Measurements from ENCODE around the gene TNFRSF25.
"Not testable (repeated sequence)": the region's sequence is repeated elsewhere in the genome, so short reads cannot be mapped to it uniquely, and the experiment has no call there.

TNFRSF25 gene

DNA sequence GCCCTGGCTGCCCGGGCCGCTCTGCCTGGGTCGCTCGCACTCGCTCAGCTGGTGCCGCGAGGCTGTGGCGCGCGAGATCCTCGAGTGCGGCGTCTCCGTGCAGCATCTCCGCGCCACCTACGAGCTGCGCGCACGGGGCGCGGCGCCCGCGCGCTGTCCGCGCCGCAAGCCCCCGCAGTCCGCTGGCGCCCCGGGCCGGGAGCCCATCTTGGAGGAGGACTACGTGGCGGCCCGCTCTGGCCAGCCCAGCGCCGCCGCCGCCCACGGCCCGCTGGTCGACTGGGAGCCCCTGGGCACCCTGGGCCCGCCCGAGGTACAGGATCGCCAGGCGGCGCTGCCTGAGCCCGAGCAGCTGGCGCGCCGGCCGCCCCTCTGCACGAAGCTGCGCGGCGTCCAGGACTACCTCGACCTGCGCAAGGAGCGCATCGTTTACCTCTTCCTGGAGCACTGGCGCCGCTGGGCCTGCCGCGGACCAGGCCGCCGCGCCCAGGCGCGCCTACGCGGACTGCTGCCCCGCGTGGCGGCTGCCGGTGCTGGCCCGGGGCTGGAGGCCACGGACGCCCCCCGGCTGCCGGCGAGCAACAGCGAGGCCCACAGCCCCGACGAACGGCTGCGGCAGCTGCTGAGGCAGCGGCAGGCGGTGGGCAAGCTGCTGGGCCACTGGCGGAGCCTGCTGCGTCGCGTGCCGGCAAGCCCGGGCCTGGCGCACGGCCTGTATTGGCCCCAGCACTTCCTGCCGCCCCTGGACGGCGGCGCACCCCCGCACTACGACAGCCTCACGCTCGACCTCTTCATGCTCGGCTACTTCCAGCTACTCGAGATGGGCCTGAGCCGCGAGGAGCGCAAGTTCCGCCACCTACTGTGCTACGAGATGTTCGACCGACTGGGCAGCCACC, 10.9 kb downstream of the TNFRSF25 start:
- DNase-seq (ENCODE audit: low read depth in 1 of 2, low spot score in 1 of 2) = peak in 1 of 2 donors; percentile 27

DNA sequence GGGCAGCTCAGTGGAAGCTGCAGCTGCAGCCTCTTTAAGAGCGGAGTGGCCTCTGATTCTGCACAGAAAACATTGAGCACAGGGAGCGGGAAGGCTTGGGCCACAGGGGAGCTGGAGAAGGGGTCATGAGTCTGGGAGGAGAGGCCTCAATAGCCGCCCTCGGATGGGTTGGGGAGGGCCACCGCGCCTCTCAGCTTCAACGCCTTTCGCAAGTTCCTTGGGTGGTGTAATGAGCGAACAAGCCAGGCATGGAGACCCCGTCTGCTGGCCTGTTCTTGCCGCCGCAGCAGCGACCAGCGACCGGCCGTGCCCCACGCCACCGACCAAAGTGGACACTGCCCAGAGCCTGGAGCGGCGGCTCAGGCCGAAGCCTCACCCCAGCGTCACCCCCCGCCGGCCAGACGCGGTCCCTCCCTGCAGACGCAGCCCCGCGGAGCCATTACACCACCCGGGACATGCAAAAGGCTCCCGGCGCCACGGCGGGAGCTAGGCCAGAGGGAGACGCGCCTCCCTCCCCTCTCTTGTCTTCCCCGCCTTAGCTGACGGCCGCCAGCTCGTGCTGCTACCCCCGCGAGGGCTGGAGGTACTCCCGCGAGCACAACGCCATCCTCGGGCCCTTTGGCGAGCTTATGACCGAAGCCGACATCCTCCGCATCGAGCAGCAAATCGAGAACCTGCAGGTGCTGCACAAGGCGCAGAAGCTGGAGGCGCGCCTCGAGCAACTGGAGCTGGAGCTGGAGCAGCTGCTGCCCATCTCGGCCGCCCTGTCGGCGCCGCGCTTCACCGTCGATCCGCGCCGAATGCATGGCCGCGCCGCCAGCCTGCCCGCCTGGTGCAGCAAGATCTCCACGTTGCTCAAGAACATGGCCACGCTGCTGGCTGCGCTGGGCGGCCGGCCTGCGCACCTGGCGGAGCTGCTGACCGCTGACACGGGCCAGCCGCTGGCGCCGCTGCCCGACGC, 11.8 kb downstream of the TNFRSF25 start:
- DNase-seq (ENCODE audit: low read depth in 1 of 2, low spot score in 1 of 2) = not testable (repeated sequence)

DNA sequence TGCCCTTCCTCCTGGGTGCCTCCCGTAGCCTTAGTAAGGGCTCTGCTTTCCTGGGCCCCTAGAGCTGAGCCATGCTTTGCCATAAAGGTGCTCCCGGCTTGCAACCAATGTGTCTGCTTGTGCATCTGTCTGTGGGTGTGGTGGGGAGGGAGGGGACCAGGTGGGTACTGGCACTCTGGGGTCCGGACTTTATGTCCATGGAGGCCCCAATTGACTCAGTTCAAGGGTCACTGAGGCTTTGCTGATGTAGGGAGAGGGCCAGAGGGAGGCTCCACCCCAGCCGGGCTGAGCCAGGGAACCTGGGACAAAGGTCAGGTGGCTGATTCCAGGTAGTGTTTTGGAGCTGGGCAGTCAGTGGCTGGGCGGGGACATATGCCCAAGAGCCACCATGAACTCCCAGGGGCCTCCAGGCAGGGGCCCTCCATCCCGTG, 15.0 kb downstream of the TNFRSF25 start:
- no peak for DNase-seq (ENCODE audit: low read depth in 1 of 2, low spot score in 1 of 2)

DNA sequence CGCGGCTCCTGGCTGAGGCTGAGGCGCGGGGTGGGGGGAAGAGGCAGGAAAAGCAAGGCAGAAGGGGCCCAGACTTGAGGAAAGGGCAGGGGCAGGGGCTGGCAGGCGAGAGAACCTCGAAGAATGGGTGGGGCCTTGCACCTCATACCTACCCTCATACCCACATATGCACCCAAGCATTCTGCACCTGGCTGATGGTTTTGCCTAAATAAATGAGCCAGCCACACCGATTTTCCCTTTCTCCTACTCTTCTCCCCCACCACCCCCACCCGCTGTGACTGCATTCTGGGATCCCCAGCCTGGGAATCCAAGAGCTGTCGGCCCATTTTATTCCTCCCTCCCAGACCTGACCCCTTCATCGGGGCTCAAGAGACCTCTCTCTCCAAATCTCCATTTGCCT, 15.5 kb downstream of the TNFRSF25 start:
- not testable (repeated sequence) for DNase-seq (ENCODE audit: low read depth in 1 of 2, low spot score in 1 of 2)

DNA sequence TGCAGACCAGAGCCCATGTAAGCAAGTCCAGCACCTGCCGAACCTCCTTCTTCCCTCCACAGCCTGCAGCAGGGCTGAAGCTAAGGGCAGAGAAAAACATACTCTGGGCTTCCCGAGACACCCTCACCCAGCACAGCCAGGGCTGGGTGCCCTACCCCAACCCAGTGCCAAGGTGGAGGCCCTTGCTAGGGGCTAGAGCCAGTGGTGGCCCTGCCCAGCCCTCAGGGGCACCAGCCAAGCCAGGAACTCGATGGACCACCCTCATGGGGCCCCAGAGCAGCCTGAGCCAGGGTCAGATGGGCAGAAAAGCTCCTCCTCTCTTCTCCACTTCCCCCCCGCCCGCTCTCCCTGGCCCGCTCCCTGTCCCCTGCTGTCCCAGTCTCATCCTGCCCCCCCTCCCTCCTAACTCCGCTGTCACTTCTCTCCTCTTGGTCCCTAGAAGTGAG, 15.9 kb downstream of the TNFRSF25 start:
- no peak for DNase-seq (ENCODE audit: low read depth in 1 of 2, low spot score in 1 of 2)

DNA sequence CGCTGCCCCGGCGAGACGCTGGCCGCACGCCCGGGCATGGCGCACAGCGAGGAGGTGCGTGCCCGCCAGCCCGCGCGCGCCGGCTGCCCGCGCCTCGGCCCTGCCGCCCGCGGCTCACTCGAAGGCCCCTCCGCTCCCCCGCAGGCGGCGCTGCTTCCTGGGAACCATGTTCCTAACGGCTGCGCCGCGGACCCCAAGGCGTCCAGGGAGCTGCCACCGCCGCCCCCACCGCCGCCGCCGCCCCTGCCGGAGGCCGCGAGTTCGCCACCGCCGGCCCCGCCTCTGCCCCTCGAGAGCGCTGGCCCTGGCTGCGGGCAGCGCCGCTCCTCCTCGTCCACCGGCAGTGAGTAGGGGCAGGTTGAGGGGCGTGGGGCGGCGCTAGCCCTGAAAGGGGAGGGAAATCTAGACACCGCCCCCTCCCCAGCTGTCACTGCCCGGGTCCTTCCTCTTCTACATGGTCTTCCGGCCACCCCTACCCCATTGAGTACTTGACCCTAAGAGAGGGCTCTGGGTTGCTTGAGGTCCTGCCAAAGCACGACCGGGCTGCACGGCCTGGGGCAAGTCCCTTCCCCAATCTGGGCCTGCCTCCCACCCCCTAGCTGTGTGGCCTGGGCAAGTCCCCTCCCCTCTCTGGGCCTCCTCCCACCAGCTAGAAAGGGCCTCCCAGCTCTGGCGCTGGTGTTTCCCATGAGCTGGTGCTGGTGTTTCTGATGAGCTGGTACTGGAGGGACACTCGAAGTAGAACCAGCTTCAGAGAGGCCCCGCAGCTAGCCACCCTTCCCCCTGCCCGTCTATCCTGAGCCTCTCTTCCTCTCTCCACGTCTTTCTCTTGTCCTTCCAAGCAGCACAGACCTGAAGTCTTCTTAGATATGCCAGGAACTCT, 17.0 kb downstream of the TNFRSF25 start:
- DNase-seq (ENCODE audit: low read depth in 1 of 2, low spot score in 1 of 2) = no peak

DNA sequence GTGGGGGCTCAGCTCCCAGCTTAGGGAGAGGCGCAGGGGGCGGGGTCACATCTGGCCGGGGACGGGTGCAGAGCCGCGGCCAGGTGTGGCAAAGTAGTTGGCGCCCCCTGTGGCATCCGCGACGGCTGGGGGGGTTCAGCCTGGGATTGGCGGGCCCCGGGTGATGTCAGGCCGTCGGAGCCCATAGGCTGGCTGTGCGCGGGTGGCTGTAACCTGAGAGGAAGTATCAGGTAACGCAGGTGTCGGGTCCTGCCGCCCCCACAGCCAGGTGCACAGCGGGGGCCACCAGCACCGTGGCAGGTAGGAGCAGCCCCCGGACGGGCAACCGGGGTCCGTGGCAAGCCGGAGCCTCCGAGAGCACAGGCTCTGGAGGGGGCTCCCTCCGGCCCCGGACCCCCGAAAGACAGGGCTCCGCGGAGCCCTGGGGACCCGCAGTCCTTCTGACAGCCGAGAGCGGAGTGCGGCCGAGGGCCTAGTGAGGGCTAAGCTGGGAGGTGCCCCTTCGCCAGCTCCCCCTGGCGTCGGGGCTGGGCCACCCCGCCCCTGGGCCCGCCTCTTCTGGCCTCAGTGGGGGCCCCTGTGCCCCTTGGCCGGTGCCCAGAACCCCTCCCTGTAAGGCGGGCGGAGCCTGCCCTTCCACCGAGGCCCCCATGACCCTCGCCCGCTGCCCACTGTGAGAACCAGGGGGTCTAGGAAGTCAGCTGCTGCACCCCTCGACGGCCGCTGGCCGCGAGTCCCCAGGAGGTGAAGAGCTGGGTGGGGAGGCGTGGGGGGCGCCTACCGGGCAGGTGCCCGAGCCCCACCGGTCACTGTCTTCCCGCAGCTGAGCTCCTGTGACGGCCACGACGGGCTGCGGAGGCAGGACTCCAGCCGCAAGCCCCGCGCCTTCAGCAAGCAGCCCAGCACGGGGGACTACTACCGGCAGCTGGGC, 17.9 kb downstream of the TNFRSF25 start:
- no peak for DNase-seq (ENCODE audit: low read depth in 1 of 2, low spot score in 1 of 2)

DNA sequence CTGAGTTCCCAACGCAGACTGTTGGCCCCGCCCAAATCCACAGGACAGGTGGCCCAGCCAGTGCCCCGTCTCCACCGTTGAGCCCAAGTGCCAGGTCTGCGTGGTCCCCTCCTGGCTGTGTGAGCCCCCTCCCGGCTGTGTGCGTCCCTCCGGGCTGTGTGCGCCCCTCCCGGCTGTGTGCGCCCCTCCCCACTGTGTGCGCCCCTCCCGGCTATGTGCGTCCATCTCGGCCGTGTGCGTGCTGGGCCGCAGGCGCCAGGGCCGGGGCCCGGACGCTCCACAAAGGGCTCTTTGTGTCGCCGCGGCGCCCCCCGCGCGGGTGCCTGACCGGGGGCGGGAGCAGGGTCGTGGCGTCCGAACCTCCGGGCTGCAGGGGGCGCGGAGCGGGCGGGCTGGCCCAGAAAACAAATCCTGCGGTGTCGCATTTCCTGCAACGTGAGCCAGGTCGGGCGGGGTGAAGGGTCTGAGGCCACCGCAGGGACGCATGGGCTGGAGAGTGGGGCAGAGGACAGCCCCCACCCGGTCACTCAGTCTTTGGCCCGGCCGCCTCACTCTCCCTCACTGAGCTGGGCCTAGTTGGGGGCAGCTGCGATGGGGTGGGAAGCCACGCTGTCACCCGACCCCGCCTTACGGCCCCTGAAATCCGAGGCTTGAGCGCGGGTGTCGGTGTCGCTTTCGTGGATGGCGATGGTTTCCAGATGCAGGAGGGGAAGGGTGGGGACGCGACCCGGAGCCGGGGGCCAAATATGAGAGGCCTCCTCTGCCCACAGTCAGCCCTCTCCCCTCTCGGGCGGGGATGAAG, 18.8 kb downstream of the TNFRSF25 start:
- DNase-seq (ENCODE audit: low read depth in 1 of 2, low spot score in 1 of 2) = no peak

DNA sequence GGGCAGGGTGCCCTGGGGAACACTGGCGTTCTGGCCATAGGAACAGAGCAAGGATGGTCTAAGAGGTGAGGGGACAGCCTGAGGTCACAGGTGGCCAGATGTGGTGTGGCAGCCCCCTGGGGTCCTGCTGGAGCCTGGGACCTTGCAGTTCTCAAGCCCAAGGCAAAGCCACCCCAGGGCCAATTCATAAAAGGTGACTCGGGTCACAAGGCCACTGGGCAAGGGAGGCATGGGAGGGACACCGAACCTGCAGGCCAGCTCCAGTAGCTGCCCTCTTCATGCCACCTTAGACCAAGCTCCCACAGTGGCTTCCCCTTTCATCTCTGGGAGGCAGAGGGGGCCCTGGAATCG, 19.3 kb downstream of the TNFRSF25 start:
- DNase-seq (ENCODE audit: low read depth in 1 of 2, low spot score in 1 of 2) = no peak

DNA sequence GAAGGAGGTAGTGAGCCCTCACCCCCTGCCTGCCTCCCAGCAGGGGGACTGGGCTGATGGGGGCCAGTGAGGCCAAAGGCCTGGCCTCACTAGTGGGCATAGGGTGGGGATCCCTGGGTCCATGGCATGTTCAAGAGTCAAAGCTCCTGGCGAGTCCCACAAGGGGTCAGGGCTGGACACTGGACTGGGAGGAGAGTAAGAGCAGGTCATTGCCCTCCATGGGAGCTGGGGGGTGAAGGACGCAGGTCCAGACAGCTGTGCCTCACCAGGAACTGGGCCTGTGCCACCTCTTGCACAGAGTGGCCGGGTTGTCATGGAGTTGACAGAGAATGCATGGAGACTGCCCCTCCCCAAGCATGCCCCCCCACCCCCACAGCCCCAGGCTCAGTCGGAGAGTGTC, 20.0 kb downstream of the TNFRSF25 start:
- DNase-seq (ENCODE audit: low read depth in 1 of 2, low spot score in 1 of 2) = not testable (repeated sequence)

DNA sequence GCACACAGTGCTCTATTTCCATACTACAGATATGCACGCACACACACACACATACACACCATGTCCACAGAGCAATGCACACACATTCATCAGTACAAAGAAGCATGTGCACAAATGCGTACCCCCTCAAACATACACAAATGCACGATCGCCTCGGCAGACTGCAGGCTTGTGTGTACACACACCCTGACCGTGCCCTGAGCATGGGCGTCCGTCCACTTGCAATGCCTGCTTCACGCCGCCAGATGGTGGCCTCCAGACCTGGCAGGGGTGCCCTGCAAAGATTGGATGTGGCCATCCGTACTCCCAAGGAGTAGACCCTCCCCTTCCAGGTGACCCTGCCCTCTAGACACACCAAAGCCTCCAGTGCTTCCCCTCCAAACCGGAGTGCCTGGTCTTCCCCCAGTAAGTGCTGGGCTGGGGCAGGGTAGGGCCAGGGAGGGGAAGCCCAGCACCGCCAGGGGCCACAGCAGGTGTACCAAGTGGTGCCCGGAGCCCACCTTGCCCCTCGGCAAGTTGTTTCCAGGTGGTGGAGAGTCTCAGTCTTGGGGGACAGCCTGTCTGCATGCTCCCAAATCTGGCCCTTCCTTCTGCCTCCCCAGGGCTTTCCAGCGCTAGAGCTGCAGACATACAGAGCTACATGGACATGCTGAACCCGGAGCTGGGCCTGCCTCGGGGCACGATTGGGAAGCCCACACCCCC, 20.8 kb downstream of the TNFRSF25 start:
- no peak for DNase-seq (ENCODE audit: low read depth in 1 of 2, low spot score in 1 of 2)

DNA sequence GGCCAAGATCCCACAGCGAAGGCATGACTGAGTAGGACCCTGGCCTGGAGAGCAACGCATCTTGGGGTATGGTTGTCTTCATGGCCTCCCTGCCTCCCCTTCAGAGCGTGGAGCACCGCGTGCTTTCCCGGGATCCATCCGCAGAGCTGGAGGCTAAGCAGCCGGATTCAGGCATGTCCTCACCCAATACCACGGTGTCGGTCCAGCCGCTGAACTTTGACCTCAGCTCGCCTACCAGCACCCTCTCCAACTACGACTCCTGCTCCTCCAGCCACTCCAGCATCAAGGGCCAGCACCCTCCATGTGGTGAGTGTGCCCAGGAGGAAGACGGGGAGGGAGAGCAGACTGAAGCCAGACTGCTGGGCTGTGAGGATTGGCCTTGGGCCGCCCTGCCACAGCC, 21.6 kb downstream of the TNFRSF25 start:
- DNase-seq (ENCODE audit: low read depth in 1 of 2, low spot score in 1 of 2) = no peak

DNA sequence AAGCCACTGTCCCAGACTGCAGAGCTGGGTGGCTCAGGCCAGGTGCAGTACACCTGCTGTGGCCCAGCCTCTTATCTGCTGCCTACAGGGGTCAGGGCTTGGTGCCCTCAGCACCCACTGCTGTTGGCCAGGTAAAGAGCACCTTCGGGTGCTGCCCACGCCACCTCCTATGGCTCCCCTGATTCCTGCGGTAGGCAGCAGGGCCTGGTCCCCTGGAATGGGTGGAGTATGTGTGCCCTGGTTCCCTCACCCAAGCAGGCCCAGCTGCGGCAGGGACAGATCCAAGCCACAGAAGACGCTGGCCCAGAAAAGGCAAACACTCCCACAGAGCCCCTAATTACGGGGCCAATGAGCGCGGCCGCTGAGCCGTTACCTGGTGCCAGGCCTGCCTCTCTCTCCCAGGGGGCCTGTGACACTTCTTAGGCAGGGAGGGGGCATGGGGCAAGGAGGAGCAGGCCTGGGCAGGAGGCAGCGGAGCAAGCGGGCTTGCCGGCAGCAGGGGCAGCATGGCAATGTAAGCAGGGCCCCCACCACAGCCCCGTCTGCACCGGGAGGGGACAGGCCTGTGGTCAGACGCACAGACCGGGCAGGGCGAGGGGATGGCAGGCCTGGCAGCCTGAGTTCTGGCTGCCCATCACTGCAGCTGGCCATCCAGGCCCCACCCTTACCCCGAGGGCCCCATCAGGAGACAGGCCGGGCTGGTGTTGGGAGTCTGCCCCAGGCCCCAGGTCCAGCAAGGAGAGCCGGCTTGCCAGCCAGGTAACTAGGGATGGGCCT, 22.4 kb downstream of the TNFRSF25 start:
- no peak for DNase-seq (ENCODE audit: low read depth in 1 of 2, low spot score in 1 of 2)

DNA sequence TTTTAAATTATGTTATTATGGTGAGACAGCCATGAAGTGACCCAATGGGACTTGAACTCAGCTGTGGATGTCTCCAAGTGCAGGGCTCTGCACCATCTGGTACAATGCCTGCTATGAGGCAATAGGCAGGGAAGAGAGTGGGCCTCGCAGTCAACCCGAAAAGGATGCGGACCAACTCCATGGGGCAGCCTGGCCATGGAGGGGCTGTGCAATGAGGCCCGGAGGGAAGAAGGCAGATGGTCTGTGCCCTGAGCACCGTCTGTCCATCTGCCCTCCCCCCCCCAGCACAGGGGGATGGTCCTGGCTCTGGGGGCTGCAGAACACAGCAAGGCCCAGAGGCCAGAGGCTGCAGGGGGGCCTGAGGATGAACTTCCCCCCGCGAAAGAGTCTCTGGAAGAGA, 24.4 kb downstream of the TNFRSF25 start:
- DNase-seq (ENCODE audit: low read depth in 1 of 2, low spot score in 1 of 2) = no peak

DNA sequence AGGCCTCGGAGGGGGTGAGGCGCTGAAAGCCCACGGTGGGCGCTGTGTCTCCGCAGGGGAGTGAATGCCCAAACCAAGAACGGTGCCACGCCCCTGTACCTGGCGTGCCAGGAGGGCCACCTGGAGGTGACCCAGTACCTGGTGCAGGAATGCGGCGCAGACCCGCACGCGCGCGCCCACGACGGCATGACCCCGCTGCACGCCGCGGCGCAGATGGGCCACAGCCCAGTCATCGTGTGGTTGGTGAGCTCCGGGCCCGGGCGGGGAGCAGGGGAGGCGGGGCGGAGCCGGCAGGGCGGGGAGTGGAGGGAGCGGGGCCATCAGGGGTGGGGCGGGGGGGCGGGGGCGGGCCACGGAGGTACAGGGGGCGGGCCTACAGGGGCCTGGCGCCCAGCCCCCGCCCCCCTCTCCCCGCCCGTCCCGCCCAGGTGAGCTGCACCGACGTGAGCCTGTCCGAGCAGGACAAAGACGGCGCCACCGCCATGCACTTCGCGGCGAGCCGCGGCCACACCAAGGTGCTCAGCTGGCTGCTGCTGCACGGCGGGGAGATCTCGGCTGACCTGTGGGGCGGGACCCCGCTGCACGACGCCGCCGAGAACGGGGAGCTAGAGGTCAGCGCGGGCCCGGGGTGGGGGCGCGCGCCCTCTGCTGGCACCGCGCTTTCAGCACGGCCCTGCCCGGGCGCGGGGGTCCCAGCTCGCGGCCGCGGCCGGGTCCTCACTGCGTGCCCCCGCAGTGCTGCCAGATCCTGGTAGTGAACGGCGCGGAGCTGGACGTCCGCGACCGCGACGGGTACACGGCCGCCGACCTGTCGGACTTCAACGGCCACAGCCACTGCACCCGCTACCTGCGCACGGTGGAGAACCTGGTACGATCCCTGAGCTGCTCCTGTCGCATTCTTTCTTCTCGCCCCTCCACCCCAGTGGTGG, 25.5 kb downstream of the TNFRSF25 start:
- DNase-seq (ENCODE audit: low read depth in 1 of 2, low spot score in 1 of 2) = peak; percentile 56 to 59

DNA sequence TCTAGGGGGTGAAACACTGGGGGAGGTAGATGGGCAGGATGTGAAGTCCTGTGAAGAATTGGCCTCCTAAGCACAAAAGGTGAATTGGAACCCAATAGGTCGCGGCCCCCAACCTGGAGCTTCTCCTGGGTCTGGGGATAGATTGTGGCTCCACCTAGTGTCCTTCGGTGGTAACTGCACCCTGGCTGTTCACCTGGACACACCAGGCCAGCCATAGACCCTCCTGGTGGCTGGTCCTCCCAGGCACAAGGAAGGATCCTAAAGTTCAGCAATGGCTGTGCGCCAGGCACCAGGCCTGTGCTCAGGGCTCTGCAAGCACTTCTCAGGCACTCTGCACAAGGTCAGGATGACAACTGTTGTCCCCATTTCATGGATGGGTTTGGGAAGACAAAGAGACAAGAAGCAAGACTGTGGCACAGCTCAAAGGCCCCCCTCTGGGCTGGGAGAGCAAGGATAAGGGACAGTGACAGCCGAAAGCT, 27.9 kb downstream of the TNFRSF25 start:
- DNase-seq (ENCODE audit: low read depth in 1 of 2, low spot score in 1 of 2) = peak; percentile 40 to 52

Measured in stimulated activated CD4-positive, alpha-beta T cell treated with anti-CD3 and anti-CD28 coated beads, Interleukin-15, amount 100 ng/mL, for 1 hour (primary cell).